NCI-H1092 treated with DMSO at 0.1 percent for 48 hours (cell line): ENCODE results near the gene PEMT.
"Not testable (repeated sequence)": the region's sequence is repeated elsewhere in the genome, so short reads cannot be mapped to it uniquely, and the experiment has no call there.

ENCODE experiments used
- DNase-seq: peaks from one replicate; lab custom pipeline; 2025; lab: John Stamatoyannopoulos, UW

The PEMT gene

DNA sequence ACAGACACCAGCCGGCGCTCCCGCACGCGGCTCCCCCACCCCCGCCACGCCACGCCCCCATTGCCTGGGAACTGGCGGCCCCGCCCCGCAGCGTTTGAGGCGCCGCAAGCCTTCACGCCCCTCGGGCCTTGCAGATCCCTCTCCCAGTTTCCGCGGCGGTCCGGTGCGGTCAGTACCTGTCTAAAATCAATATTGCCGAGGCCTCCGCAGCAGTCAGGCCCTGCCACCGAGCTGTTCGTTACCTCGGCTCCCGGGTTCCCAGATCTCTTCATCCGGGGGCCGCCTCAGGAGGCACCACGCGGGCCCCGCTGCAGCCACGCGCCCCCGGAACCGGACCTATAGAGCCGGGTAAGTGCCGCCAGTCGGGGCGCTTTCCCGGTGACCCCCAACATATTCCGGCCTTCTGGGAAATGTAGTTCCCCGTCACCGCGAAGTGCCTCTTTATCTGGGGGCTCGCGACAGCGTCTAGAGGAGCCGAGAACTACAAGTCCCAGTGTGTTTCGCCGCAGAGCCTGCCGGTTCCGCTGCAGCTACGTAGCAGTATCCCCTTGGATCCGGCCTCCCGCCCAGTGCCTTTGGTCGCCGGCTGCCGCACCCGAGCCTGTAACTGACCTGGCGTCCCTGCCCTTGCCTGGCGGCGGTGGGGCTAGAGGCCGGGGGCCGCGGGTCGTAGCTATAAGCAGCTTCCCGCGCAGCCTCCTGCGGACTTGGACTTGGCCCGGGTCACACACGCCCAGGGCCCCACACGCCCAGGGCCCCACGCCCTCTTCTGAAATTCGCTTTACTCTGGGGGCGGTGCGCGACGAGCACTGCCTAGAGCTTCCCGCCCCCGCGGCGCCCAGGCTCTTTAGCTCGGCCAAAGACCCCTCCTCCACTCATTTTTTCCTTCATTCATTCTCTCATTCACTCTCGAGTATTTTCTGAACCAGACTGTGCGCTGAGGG, at the start of gene PEMT:
Gene PEMT, minus strand, starts transcription at position 354 of the 944 bp plus-strand sequence. Its CDS starts 82 bp downstream, at position 272.
- peak; percentile 96 for DNase-seq

GRCh38 chr17:17639661-17640270, 48.3 kb upstream of the PEMT start:
- not testable (repeated sequence) for DNase-seq

DNA sequence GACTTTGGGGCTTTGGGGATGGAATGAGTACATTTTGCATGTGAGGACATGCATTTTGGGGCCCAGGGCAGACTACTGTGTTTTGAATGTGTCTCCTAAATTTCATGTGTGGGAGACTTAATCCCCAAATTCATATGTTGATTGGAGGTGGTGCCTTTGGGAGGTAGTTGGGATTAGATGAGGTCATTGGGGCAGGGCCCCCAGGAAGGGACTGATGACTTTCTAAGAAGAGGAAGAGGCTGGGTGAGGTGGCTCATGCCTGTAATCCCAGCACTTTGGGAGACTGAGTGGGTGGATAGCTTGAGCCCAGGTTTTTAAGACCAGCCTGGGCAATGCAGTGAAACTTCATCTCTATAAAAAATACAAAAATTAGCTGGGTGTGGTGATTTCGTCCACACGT, 47.0 kb upstream of the PEMT start:
- DNase-seq, result no peak

DNA sequence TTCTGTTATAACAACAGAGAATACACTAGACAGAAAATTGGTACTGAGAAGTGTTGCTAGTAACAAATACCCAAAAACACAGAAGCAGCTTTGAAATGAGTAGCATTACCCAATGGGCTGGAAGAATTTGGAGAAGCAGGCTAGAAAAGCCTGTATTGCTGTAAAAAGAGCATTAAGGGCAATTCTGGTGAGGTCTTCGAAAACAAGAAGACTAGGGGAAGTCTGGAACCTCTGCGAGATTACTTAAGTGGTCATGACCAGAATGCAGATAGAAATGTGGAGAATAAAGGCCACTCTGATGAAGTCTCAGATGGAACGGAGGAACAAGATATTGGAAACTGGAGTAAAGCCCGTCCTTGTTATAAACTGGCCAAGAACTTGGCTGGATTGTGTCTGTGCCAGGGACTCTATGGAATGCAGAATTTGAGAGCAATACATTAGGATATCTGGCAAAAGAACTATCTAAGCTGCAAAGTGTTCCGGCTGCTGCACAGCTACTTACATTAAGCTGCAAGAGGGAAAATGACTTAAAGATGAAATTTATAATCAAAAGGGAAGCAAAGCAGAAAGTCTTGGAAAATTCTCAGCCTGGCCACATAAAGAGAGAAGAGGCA, 44.9 kb upstream of the PEMT start:
- DNase-seq, result no peak

GRCh38 chr17:17635537-17636271, 44.2 kb upstream of the PEMT start:
- DNase-seq, result not testable (repeated sequence)

DNA sequence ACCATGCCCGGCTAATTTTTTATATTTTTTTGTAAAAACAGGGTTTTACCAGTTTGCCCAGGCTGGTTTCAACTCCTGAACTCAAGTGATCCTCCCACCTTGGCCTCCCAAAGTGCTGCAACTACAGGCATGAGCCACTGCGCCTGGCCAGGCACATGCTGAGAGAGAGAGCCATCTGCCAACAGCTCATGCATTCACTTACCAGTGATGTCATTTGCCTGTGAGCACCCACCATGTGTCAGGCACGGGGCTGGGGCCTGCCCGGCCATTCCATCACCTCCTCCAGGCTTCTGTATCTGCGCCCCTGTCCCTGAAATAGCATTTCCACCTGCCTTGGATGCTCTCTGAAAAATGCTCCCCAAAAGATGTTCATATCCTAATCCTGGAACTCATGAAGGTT, 43.6 kb upstream of the PEMT start:
- no peak for DNase-seq

GRCh38 chr17:17633310-17633709, 41.8 kb upstream of the PEMT start:
- no peak for DNase-seq

DNA sequence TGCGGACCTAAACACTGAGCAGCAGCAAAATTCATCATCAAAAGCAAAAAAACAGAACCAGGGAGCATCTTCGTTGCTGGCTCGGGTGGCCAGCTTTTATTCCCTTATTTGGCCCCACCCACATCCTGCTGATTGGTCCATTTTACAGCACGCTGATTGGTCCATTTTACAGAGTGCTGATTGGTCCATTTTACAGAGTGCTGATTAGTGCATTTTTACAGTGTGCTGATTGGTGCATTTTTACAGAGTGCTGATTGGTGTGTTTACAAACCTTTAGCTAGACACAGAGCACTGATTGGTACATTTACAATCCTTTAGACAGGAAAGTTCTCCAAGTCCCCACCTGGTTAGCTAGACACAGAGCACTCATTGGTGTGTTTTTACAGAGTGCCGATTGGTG, 41.2 kb upstream of the PEMT start:
- DNase-seq, result not testable (repeated sequence)

DNA sequence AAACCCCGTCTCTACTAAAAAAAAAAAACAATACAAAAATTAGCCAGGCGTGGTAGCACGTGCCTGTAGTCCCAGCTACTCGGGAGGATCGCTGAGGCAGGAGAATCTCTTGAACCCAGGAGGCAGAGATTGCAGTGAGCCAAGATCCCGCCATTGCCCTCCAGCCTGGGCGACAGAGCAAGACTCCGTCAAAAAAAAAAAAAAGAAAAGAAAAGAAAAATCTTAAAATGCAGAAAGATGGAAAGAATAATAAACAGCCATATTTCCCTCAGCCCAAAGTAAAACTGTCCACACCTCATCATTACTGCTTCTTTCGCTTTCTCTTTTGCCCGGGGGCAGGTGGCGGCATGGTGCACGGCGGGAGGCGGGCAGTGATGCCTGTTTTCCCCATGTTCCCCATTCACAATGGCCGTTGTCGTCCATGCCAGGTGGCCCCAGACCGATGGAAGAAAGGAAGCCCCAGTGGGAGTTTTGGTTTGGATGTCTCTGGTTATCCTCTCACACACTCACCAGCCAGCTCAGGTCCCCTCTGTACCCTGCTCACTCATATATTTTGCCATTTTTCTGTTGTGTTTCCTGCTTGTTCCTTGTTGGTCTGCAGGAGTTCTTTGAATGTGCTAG, 37.0 kb upstream of the PEMT start:
- DNase-seq, result no peak

DNA sequence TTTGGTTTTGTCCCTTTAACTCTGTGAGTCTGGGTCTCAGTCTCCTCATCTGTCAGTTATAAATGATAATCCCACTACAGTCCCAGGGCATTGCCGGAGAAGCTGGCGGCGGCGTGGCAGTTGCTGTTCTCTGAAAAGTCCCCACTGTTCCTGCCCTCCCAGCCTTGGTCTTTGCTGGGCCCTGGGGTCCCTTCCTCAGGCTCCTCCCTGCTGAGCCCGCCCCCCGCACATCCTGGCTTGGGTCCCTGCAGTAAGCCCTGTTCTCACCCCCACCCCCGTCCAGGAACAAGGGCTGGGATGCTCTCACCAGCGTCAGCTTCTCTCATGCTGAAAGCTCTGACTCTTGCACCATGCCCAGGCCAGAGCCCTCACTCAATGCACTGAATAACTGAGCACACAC, 35.3 kb upstream of the PEMT start:
- no peak for DNase-seq

- peak; percentile 44 for DNase-seq
These were observed 34.8 kb upstream of the PEMT start for GRCh38 chr17:17626151-17626805.

- DNase-seq, result no peak
These were observed 33.2 kb upstream of the PEMT start for GRCh38 chr17:17624741-17625140.

GRCh38 chr17:17623904-17624303, 32.4 kb upstream of the PEMT start:
- DNase-seq, result no peak

DNA sequence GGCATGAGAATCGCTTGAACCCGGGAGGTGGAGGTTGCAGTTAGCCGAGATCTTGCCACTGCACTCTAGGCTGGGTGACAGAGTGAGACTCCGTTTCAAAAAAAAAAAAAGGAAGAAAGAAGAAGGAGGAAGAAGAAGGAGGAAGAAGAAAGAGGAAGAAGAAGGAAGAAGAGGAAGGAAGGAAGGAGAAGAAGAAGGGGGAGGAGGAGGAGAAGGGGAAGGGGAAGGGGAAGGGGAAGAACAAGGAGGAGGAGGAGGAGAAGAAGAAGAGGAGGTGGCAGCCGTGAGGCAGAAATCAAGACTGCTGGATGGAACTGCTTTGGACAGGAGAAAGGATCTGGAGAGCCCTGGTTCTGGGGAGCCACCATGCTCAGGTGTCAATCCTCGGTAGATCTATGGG, 29.7 kb upstream of the PEMT start:
- DNase-seq, result no peak

- DNase-seq, result peak; percentile 45
These were observed 22.2 kb upstream of the PEMT start for GRCh38 chr17:17613708-17614114.

DNA sequence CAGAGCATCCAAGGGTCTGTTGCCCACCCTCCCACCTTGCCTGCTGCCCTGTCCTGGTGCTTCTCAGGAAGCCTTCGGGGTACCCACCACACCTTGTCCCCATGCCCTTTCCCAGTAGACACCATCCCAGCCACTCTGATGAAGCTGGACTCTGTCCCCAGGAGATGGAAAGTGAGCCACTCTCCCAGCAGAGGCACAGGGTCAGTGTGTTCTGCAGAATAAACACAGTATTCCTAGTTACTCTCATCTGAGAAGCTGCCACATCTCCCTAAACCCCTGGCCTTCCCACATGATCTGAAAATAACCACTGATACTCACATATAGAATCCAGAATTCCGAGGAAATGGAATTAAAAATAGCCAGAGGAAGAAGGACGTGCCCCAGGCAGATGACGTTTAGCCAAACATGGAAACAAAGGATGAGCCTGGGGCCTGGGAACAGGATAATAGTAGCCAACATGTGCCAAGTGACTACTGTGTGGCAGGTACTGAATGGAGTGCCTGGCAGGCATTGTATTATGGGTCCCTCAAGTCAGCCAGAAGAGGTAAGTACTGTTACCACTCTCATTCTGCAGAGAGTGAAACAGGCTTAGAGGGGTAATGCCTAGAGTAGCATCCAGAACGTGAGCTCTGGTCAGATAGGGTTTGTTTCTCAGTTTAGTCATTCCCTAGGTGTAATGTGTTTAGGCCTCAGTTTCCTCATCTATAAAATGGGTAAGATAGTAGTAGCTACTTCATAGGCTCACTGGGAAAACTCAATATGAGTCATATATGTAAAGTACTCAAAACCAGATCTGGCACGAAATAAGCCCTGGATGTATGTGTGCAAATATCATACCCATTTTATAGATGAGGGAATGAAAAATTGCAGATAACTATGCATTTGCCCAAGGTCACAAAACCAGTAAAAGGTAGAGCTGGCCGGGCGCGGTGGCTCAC, 20.8 kb upstream of the PEMT start:
- no peak for DNase-seq

DNA sequence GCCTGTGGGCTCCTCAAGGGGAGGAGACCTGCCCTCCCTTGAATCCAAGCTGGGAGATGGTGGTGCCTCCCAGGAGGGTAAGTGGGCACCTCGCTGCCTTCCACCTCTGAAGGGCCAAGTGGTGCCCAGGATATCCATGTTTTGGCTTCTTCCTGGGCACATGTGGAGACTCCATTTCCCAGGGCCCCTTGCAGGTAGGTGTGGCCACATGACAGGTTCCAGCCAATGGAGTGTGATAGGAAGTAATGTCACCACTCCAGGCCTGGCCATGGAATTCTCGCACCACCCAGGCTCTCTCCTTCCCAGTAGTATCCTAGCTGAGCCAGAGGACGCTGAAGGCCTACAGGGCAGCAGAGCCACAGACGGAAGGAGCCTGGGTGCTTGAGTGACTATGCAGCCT, 17.6 kb upstream of the PEMT start:
- DNase-seq, result no peak

GRCh38 chr17:17606416-17607000, 15.0 kb upstream of the PEMT start:
- no peak for DNase-seq

- no peak for DNase-seq
These were observed 14.2 kb upstream of the PEMT start for GRCh38 chr17:17605729-17606088.
